Prostate gland (tissue), 2 donors: ENCODE results near the gene RNF217. TPM values are rescaled to one million over a fixed set of nuclear protein-coding genes. Genes with fewer than 3 reads are reported as not detected.

Experiments
- DNase-seq: peaks from one replicate; pipeline ENCODE4 v3.0.0-alpha.2; 2019; ENCODE audit warnings: low spot score
- H3K27ac ChIP-seq, 2 donors: fragments of 200-600 bp; sonication (generic); 2 replicates each; pipeline ENCODE4 v1.5.1; 2017 to 2019
- H3K27me3 ChIP-seq: fragments of 200-600 bp; sonication (generic); replicated peaks from 2 replicates; pipeline ENCODE4 v1.5.1; 2019; ENCODE audit not compliant: insufficient read depth
- H3K36me3 ChIP-seq, 2 donors: fragments of 200-600 bp; sonication (generic); 1 replicate in 1 of 2; 2 replicates in 1 of 2; pipeline versions ENCODE4 v1.5.1 to v1.8.1; 2017 to 2019
- H3K4me1 ChIP-seq: fragments of 200-600 bp; sonication (generic); replicated peaks from 2 replicates; pipeline ENCODE4 v1.5.1; 2019
- H3K4me3 ChIP-seq, 2 donors: fragments of 200-600 bp; sonication (generic); 2 replicates each; pipeline ENCODE4 v1.5.1; 2017 to 2019
- H3K9me3 ChIP-seq: fragments of 200-600 bp; sonication (generic); 2 replicates; pipeline ENCODE4 v1.5.1; 2017
- CTCF ChIP-seq, 4 experiments: fragments of 200-600 bp in 2 of 4; fragments of 450-650 bp in 2 of 4; sonication (generic) in 2 of 4; IDR thresholded peaks; 1 replicate in 3 of 4; 2 replicates in 1 of 4; pipeline ENCODE4 v1.5.1; 2016 to 2019; ENCODE audit warnings: antibody characterized with exemption in 4 of 4, mild to moderate bottlenecking in 2 of 4, moderate library complexity in 2 of 4
- POLR2A ChIP-seq: fragments of 450-650 bp; IDR thresholded peaks from one replicate; pipeline ENCODE4 v1.6.1; 2016; ENCODE audit warnings: antibody characterized with exemption, mild to moderate bottlenecking
- POLR2AphosphoS5 ChIP-seq: sonication (generic); formaldehyde crosslinking; IDR thresholded peaks from one replicate; pipeline ENCODE4 v1.6.1; 2017; ENCODE audit warnings: antibody characterized with exemption
- WGBS: methylation state at CpG from one replicate; pipeline ENCODE4 v1.1.5; 2018; 5-methylcytosine and 5-hydroxymethylcytosine counted together
- intact Hi-C: fragments of 100-400 bp; cut with DNase I; formaldehyde crosslinking; loops from one replicate; pipeline ENCODE4 v1.14.2; 2022
- total RNA-seq, 2 donors: library from RNA; depleted of rRNA; stranded (reverse); fragments of >200 nt; gene quantifications; one replicate each; pipeline ENCODE4 v1.1.0, GENCODE V29; 2016

The RNF217 gene
- total RNA-seq, 2 donors from 2014 or later = 12.1 to 24.3 TPM

GRCh38 chr6:124983383-124984083 is 21.3 kb downstream of the RNF217 start:
- no peak for TF ChIP-seq POLR2A
- no peak for TF ChIP-seq POLR2AphosphoS5
- no peak for TF ChIP-seq CTCF (IDR thresholded peaks at IDR 0.05)
- intact Hi-C loops = no loop called here

GRCh38 chr6:124984668-124985338 is 22.6 kb downstream of the RNF217 start:
- no peaks in the 10 kb centered on the region for H3K36me3 ChIP-seq
- no peaks in the 10 kb centered on the region for H3K27me3 ChIP-seq
- no peaks in the 10 kb centered on the region for H3K4me1 ChIP-seq
- TF ChIP-seq CTCF (IDR thresholded peaks at IDR 0.05) (no peak), POLR2AphosphoS5 (no peak), POLR2A (no peak)
- no peak for DNase-seq
- 100% methylated on average over 1 of the region's 1 CpG for WGBS
- H3K9me3 ChIP-seq = no peaks in the 10 kb centered on the region
- intact Hi-C loops = no loop called here
- H3K27ac ChIP-seq = no peak overlapping the region
- no peak overlapping the region for H3K4me3 ChIP-seq

More at GRCh38 chr6:124983383-124984083, 21.3 kb downstream of the RNF217 start:
- H3K4me3 ChIP-seq = no peak overlapping the region
- DNase-seq = no peak
- no peaks in the 10 kb centered on the region for H3K36me3 ChIP-seq
- 87% methylated on average over 2 of the region's 2 CpGs for whole genome bisulfite sequencing
- no peaks in the 10 kb centered on the region for H3K9me3 ChIP-seq
- no peaks in the 10 kb centered on the region for H3K27me3 ChIP-seq
- H3K27ac ChIP-seq = no peak overlapping the region
- H3K4me1 ChIP-seq = no peaks in the 10 kb centered on the region

GRCh38 chr6:124986164-124986563 is 23.9 kb downstream of the RNF217 start:
- intact Hi-C loops = no loop called here
- Histone ChIP-seq H3K4me3 (no peak overlapping the region), H3K36me3 (no peaks in the 10 kb centered on the region), H3K9me3 (no peaks in the 10 kb centered on the region), H3K27me3 (no peaks in the 10 kb centered on the region), H3K4me1 (no peaks in the 10 kb centered on the region), H3K27ac (no peak overlapping the region)
- DNase-seq = no peak
- no peak for TF ChIP-seq POLR2AphosphoS5
- TF ChIP-seq CTCF (IDR thresholded peaks at IDR 0.05) = no peak
- no peak for TF ChIP-seq POLR2A

GRCh38 chr6:124987291-124987690 is 25.1 kb downstream of the RNF217 start:
- intact Hi-C loops = no loop called here
- 92% methylated on average over 1 of the region's 1 CpG for WGBS
- no peak for TF ChIP-seq POLR2A
- TF ChIP-seq POLR2AphosphoS5 = no peak
- no peak for TF ChIP-seq CTCF (IDR thresholded peaks at IDR 0.05)

More at GRCh38 chr6:124987291-124987690, 25.1 kb downstream of the RNF217 start:
- Histone ChIP-seq H3K27ac (no peak overlapping the region), H3K27me3 (no peaks in the 10 kb centered on the region), H3K36me3 (no peaks in the 10 kb centered on the region), H3K9me3 (no peaks in the 10 kb centered on the region), H3K4me1 (no peaks in the 10 kb centered on the region), H3K4me3 (no peak overlapping the region)
- DNase-seq = no peak
